Choroid plexus epithelial cell (primary cell): Measurements from ENCODE around the gene DEF6.
"Not testable (repeated sequence)": the region's sequence is repeated elsewhere in the genome, so short reads cannot be mapped to it uniquely, and the experiment has no call there.

ENCODE experiments used
- DNase-seq: peaks from one replicate; pipeline ENCODE4 v3.0.0-alpha.2; 2010; ENCODE audit warnings: low read depth
- H3K4me3 ChIP-seq: 2 replicates; pipeline ENCODE4 v1.5.1; 2011; ENCODE audit warnings: low read depth, mild to moderate bottlenecking, control low read depth, low read length, moderate library complexity
- CTCF ChIP-seq: conservative IDR thresholded peaks from 2 replicates; pipeline ENCODE4 v1.5.1; 2011; ENCODE audit warnings: low read depth, mild to moderate bottlenecking, control low read depth, inconsistent platforms, low read length, moderate library complexity

The DEF6 gene

GRCh38 chr6:35298625-35299140, 1.1 kb downstream of the DEF6 start:
- no peak overlapping the region for H3K4me3 ChIP-seq
- TF ChIP-seq CTCF = no peak
- DNase-seq = no peak

GRCh38 chr6:35299674-35300073, 2.1 kb downstream of the DEF6 start:
- H3K4me3 ChIP-seq = no peak overlapping the region
- TF ChIP-seq CTCF = no peak
- DNase-seq = no peak

- DNase-seq = no peak
- no peak for TF ChIP-seq CTCF
- no peak overlapping the region for H3K4me3 ChIP-seq
These were observed 3.2 kb downstream of the DEF6 start for GRCh38 chr6:35300848-35301247.

GRCh38 chr6:35302604-35303241, 5.1 kb downstream of the DEF6 start:
- peak; percentile 35 for DNase-seq
- no peak for TF ChIP-seq CTCF
- no peak overlapping the region for H3K4me3 ChIP-seq

- H3K4me3 ChIP-seq = no peak overlapping the region
- no peak for TF ChIP-seq CTCF
- no peak for DNase-seq
These were observed 6.7 kb downstream of the DEF6 start for GRCh38 chr6:35304299-35304698.

GRCh38 chr6:35305117-35305516, 7.5 kb downstream of the DEF6 start:
- no peak overlapping the region for H3K4me3 ChIP-seq
- no peak for TF ChIP-seq CTCF
- no peak for DNase-seq

- not testable (repeated sequence) for H3K4me3 ChIP-seq
These were observed 9.5 kb downstream of the DEF6 start for GRCh38 chr6:35307138-35307537.

GRCh38 chr6:35308543-35308942, 10.9 kb downstream of the DEF6 start:
- not testable (repeated sequence) for DNase-seq, H3K4me3 ChIP-seq

More at GRCh38 chr6:35307138-35307537, 9.5 kb downstream of the DEF6 start:
- DNase-seq = not testable (repeated sequence)
